Hepatocyte (in vitro differentiated cells): ENCODE measurements around the gene TCOF1. TPM values are rescaled to one million over a fixed set of nuclear protein-coding genes. Genes with fewer than 3 reads are reported as not detected.

Source experiments
- DNase-seq: peaks from one replicate; pipeline ENCODE4 v3.0.0-alpha.2; 2016; ENCODE audit warnings: low spot score
- H2AFZ ChIP-seq: fragments of 200-600 bp; sonication (generic); 2 replicates; pipeline ENCODE4 v1.6.0; 2016; ENCODE audit warnings: antibody characterized with exemption, mild to moderate bottlenecking
- H3K27ac ChIP-seq: fragments of 200-600 bp; sonication (generic); 2 replicates; pipeline ENCODE4 v1.5.1; 2016; ENCODE audit warnings: mild to moderate bottlenecking
- H3K27me3 ChIP-seq: fragments of 200-600 bp; sonication (generic); 2 replicates; pipeline ENCODE4 v1.6.1; 2016
- H3K36me3 ChIP-seq: fragments of 200-600 bp; sonication (generic); replicated peaks from 2 replicates; pipeline ENCODE4 v1.5.1; 2016; ENCODE audit warnings: low read depth; ENCODE audit not compliant: insufficient read depth
- H3K4me1 ChIP-seq: fragments of 200-600 bp; sonication (generic); 2 replicates; pipeline ENCODE4 v1.5.1; 2016; ENCODE audit warnings: mild to moderate bottlenecking, moderate library complexity; ENCODE audit not compliant: insufficient read depth
- H3K4me2 ChIP-seq: fragments of 200-600 bp; sonication (generic); 2 replicates; pipeline ENCODE4 v1.6.0; 2016
- H3K4me3 ChIP-seq: fragments of 200-600 bp; sonication (generic); 2 replicates; pipeline ENCODE4 v1.5.1; 2016; ENCODE audit warnings: mild to moderate bottlenecking
- H3K79me2 ChIP-seq: fragments of 200-600 bp; sonication (generic); 2 replicates; pipeline ENCODE4 v1.6.0; 2017; ENCODE audit warnings: mild to moderate bottlenecking
- H3K9me2 ChIP-seq: fragments of 200-600 bp; sonication (generic); replicated peaks from 2 replicates; pipeline ENCODE4 v1.6.0; 2017; ENCODE audit warnings: mild to moderate bottlenecking; ENCODE audit not compliant: insufficient read depth
- H3K9me3 ChIP-seq: fragments of 200-600 bp; sonication (generic); 2 replicates; pipeline ENCODE4 v1.5.1; 2016; ENCODE audit warnings: low read depth, mild to moderate bottlenecking
- H4K20me1 ChIP-seq: fragments of 200-600 bp; sonication (generic); 2 replicates; pipeline ENCODE4 v1.6.0; 2016; ENCODE audit warnings: mild to moderate bottlenecking; ENCODE audit not compliant: insufficient read depth, poor library complexity, severe bottlenecking
- CTCF ChIP-seq: fragments of 200-600 bp; sonication (generic); IDR thresholded peaks from 2 replicates; pipeline ENCODE4 v1.5.1; 2016; ENCODE audit warnings: antibody characterized with exemption, mild to moderate bottlenecking; ENCODE audit not compliant: poor library complexity
- EZH2 ChIP-seq: fragments of 200-600 bp; sonication (generic); IDR thresholded peaks from 2 replicates; pipeline ENCODE4 v1.6.1; 2016; ENCODE audit warnings: antibody characterized with exemption, mild to moderate bottlenecking, borderline replicate concordance
- EZH2phosphoT487 ChIP-seq: fragments of 200-600 bp; sonication (generic); IDR thresholded peaks from one replicate; pipeline ENCODE4 v1.6.1; 2018; ENCODE audit warnings: antibody characterized with exemption, mild to moderate bottlenecking, low read depth, moderate library complexity; ENCODE audit not compliant: unreplicated experiment, severe bottlenecking
- WGBS: methylation state at CpG from one replicate; pipeline ENCODE4 v1.1.6; 2016; ENCODE audit warnings: low lambda C conversion rate; ENCODE audit errors: missing lambda C conversion rate; 5-methylcytosine and 5-hydroxymethylcytosine counted together
- polyA plus RNA-seq: library from polyadenylated mRNA; unstranded; fragments of >200 nt; fragmentation: Nextera tagmentation; extraction: Ambion mirVana; gene quantifications from 2 replicates; pipeline ENCODE4 v1.2.1, GENCODE V29; 2016
- total RNA-seq: library from RNA; depleted of rRNA; stranded (reverse); fragments of >200 nt; gene quantifications from 2 replicates; pipeline ENCODE4 v1.2.3, GENCODE V29; 2014

Gene TCOF1
- total and polyA plus RNA-seq, 2 experiments from 2014 or later: 19.9 to 24.0 TPM

- Histone ChIP-seq H3K79me2 (no peaks in the 10 kb centered on the region), H3K27me3 (no peaks in the 10 kb centered on the region), H3K4me2 (no peak overlapping the region), H3K4me1 (no peaks in the 10 kb centered on the region), H3K9me2 (no peaks in the 10 kb centered on the region), H3K4me3 (no peak overlapping the region), H3K9me3 (no peaks in the 10 kb centered on the region), H4K20me1 (no peaks in the 10 kb centered on the region), H2AFZ (no peak overlapping the region), H3K36me3 (no peaks in the 10 kb centered on the region), H3K27ac (no peak overlapping the region)
- 83% methylated on average over 5 of the region's 5 CpGs for WGBS
- TF ChIP-seq CTCF: no peak
- TF ChIP-seq EZH2phosphoT487: no peak
- TF ChIP-seq EZH2: no peak
- DNase-seq: no peak
Measured at GRCh38 chr5:150429410-150429873, 71.9 kb downstream of the TCOF1 start.

- Histone ChIP-seq H2AFZ (no peak overlapping the region), H3K27me3 (no peaks in the 10 kb centered on the region), H3K9me2 (no peaks in the 10 kb centered on the region), H3K4me2 (no peak overlapping the region), H3K79me2 (no peaks in the 10 kb centered on the region), H3K9me3 (no peaks in the 10 kb centered on the region), H3K27ac (no peak overlapping the region), H3K4me1 (no peaks in the 10 kb centered on the region), H3K36me3 (no peaks in the 10 kb centered on the region), H3K4me3 (no peak overlapping the region), H4K20me1 (no peaks in the 10 kb centered on the region)
- WGBS: 86% methylated on average over 16 of the region's 18 CpGs
- DNase-seq: no peak
- no peak for TF ChIP-seq CTCF
- TF ChIP-seq EZH2: no peak
- no peak for TF ChIP-seq EZH2phosphoT487
Measured at GRCh38 chr5:150431048-150431447, 73.6 kb downstream of the TCOF1 start.

GRCh38 chr5:150431574-150431973 lies 74.1 kb downstream of the TCOF1 start:
- TF ChIP-seq EZH2 (no peak), EZH2phosphoT487 (no peak), CTCF (no peak)
- no peaks in the 10 kb centered on the region for H3K4me1 ChIP-seq
- H3K36me3 ChIP-seq: no peaks in the 10 kb centered on the region
- no peaks in the 10 kb centered on the region for H3K9me3 ChIP-seq
- H3K4me2 ChIP-seq: no peak overlapping the region
- WGBS: 52% methylated on average over 4 of the region's 4 CpGs
- no peak overlapping the region for H3K4me3 ChIP-seq
- H3K27me3 ChIP-seq: no peaks in the 10 kb centered on the region
- H3K27ac ChIP-seq: no peak overlapping the region
- H3K79me2 ChIP-seq: no peaks in the 10 kb centered on the region
- no peaks in the 10 kb centered on the region for H3K9me2 ChIP-seq
- no peaks in the 10 kb centered on the region for H4K20me1 ChIP-seq
- DNase-seq: no peak
- H2AFZ ChIP-seq: no peak overlapping the region

GRCh38 chr5:150434464-150434863 lies 77.0 kb downstream of the TCOF1 start:
- Histone ChIP-seq H3K27ac (peak overlapping the region; percentile 68), H2AFZ (no peak overlapping the region), H3K36me3 (no peaks in the 10 kb centered on the region), H3K9me2 (no peaks in the 10 kb centered on the region), H3K4me3 (no peak overlapping the region), H3K27me3 (no peaks in the 10 kb centered on the region), H3K4me1 (no peaks in the 10 kb centered on the region), H3K4me2 (no peak overlapping the region), H3K79me2 (no peaks in the 10 kb centered on the region), H4K20me1 (no peaks in the 10 kb centered on the region), H3K9me3 (no peaks in the 10 kb centered on the region)
- TF ChIP-seq EZH2 (no peak), CTCF (no peak), EZH2phosphoT487 (no peak)
- DNase-seq: peak; percentile 70
- WGBS: 45% methylated on average over 6 of the region's 6 CpGs
